Stimulated activated CD4-positive, alpha-beta T cell treated with anti-CD3 and anti-CD28 coated beads, Interleukin-2, amount 100 ng/mL, for 4 hours (primary cell): ENCODE measurements around the gene MSH2.

ENCODE experiments used
- DNase-seq: peaks from one replicate; pipeline ENCODE4 v3.0.0-alpha.2; 2020; ENCODE audit warnings: low read depth

Gene MSH2

GRCh38 chr2:47508641-47509040 is 105.7 kb downstream of the MSH2 start:
- no peak for DNase-seq

- DNase-seq: no peak
Measured at GRCh38 chr2:47509250-47509649, 106.3 kb downstream of the MSH2 start.

- no peak for DNase-seq
Measured at GRCh38 chr2:47509821-47510385, 106.9 kb downstream of the MSH2 start.

- DNase-seq: no peak
Measured at GRCh38 chr2:47510745-47511144, 107.8 kb downstream of the MSH2 start.

- DNase-seq: no peak
Measured at GRCh38 chr2:47512581-47513083, 109.7 kb downstream of the MSH2 start.

GRCh38 chr2:47513981-47514520 is 111.1 kb downstream of the MSH2 start:
- no peak for DNase-seq

- no peak for DNase-seq
Measured at GRCh38 chr2:47516360-47517104, 113.6 kb downstream of the MSH2 start.

GRCh38 chr2:47518497-47519146 is 115.7 kb downstream of the MSH2 start:
- DNase-seq: no peak

- no peak for DNase-seq
Measured at GRCh38 chr2:47519147-47519537, 116.2 kb downstream of the MSH2 start.

GRCh38 chr2:47519604-47520301 is 116.8 kb downstream of the MSH2 start:
- DNase-seq: no peak

GRCh38 chr2:47520302-47520630 is 117.3 kb downstream of the MSH2 start:
- DNase-seq: no peak

- DNase-seq: peak; percentile 65
Measured at GRCh38 chr2:47520825-47521665, 118.1 kb downstream of the MSH2 start.

GRCh38 chr2:47521666-47522285 is 118.8 kb downstream of the MSH2 start:
- no peak for DNase-seq

- DNase-seq: no peak
Measured at GRCh38 chr2:47525167-47525566, 122.2 kb downstream of the MSH2 start.

- no peak for DNase-seq
Measured at GRCh38 chr2:47528455-47528854, 125.5 kb downstream of the MSH2 start.

GRCh38 chr2:47528874-47529273 is 125.9 kb downstream of the MSH2 start:
- no peak for DNase-seq

- no peak for DNase-seq
Measured at GRCh38 chr2:47530105-47530760, 127.3 kb downstream of the MSH2 start.

GRCh38 chr2:47531378-47532042 is 128.6 kb downstream of the MSH2 start:
- no peak for DNase-seq
